Dermis microvascular lymphatic vessel endothelial cell (primary cell): Measurements from ENCODE around the gene PLIN5. TPM values are rescaled to one million over a fixed set of nuclear protein-coding genes. Genes with fewer than 3 reads are reported as not detected.

Experiments
- DNase-seq, 2 donors: peaks; one replicate each; pipeline versions ENCODE4 v3.0.0 to v3.0.0-alpha.2; 2010; ENCODE audit warnings: low read depth in 2 of 2
- total RNA-seq: library from RNA; depleted of rRNA; stranded (reverse); fragments of >200 nt; gene quantifications from 2 replicates; pipeline ENCODE4 v1.2.1, GENCODE V29; 2014

Gene PLIN5
- total RNA-seq, 1 donor from 2014 or later, result 3.5 TPM

DNA sequence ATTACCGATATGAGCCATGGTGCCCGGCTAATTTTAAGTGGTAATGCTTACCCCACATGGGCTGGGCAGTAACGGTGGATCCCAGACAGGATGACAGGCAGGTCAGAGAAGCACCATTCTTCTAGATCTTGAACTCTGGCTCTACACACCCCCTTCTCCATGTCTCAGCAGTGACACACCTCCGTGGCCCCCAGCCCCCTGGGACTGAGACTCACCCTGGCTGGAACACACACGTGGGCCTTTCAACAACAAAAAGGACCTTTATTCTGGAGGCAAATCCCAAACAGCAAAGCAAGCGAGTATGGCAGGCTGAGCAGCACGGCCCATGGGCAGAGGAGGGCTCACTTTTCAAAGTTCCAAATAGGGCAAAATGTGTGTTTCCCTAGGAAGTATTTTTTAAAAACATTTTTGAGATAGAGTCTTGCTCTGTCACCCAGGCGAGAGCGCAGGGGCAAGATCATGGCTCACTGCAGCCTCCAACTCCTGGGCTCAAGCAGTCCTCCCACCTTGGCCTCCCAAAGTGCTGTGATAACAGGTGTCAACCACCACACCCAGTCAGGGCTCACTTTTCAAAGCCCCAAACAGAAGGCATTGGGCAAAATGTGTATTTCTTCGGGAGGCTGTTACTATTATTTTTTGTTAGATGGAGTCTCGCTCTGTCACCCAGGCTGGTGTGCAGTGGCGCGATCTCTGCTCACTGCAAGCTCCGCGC is 12.6 kb downstream of the PLIN5 start:
- no peak for DNase-seq

GRCh38 chr19:4521888-4522242 is 13.2 kb downstream of the PLIN5 start:
- no peak for DNase-seq

- no peak for DNase-seq
Observed at GRCh38 chr19:4521170-4521887, 13.7 kb downstream of the PLIN5 start.

GRCh38 chr19:4519521-4520277 is 15.3 kb downstream of the PLIN5 start:
- no peak for DNase-seq

DNA sequence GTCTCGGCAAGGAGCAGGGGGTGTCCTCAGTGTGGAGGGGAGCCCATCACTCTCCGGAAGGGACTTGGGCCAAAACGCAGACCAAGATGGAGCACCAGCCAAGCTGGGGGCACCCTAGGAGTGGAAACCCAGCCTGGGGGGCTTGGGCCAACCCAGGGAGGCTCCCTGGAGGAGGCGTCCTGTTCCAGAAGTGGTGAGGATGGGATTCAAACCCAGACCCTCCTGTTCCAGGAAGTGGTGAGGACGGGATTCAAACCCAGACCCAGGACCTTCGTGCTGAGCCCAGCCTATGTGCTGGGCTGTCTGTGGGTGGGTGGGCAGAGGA is 15.9 kb downstream of the PLIN5 start:
- DNase-seq, result no peak

- peak; percentile 61 to 72 for DNase-seq
Observed at GRCh38 chr19:4518345-4519171, 16.5 kb downstream of the PLIN5 start, which contains the start of gene PLIN4. PLIN4 (minus strand) TSS chr19:4518486; CDS start chr19:4518272, 214 bp downstream.

- no peak for DNase-seq
Observed at GRCh38 chr19:4517451-4518057, 17.5 kb downstream of the PLIN5 start.

DNA sequence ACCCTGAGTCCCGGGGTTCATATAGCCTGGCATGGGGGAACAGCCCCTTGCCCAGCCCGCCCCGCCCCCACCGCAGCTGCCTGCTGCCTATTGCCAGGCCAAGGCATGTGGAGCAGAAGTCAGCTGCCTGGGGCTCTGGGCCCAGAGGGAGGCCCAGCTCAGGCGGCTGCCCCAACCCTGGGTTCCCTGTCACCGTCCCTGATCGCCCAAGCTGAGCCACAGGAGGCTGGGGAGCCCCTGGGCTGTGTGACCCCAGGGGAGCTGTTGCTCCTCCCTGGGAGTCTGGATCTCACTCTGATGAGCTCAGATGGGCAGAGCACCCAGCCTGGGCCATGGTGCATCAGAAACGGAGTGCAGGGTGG is 18.1 kb downstream of the PLIN5 start:
- DNase-seq, result no peak

DNA sequence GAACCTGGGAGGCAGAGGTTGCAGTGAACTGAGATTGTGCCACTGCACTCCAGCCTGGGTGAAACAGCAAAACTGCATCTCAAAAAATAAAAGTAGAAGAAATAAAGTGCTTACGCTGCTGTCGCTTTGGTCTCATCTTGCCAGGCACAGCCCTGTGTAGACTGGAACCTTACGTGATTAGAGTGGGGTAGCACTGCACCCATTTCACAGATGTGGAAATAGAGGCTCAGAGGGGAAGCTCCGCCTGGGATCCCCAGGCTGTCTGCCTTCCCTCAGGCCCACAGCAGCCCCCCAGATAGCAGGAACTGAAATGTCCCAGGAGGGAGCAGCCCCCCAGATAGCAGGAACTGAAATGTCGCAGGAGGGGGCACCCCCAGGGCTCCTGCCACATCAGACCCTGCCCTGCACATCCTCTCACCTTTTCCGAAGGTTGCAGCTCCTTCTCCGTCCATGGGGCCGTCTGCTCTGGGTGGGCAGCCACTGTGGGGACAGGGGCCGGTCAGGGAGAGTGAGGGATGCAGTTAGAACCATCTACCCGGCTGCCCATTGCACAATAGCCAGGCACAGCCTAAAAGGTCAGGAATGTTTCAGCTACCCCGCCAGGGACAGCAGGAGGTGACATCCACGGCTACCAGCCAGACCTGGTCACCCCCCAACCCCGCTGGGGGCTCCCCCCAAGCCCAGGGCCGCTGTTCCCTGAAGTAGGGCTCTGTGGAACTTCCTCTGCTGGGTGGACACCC is 18.7 kb downstream of the PLIN5 start:
- DNase-seq, result no peak

DNA sequence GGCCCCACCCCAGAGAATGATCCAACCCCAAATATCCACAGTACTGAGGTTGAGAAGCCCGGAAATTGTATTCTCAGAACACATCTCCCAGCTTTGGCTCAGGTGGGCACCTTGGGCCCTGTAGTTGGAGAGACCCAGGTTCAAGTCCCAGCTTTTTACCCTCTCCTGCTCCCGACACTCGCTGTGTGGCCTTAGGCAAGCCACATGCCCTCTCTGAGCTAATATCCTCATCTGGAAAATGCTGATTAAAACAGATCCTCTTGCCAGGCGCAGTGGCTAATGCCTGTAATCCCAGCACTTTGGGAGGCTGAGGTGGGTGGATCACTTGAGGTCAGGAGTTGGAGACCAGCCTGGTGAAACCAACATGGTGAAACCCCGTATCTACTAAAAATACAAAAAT is 19.3 kb downstream of the PLIN5 start:
- DNase-seq, result no peak

GRCh38 chr19:4513248-4513647 is 21.8 kb downstream of the PLIN5 start:
- no peak for DNase-seq

- no peak for DNase-seq
Observed at GRCh38 chr19:4512070-4512469, 23.0 kb downstream of the PLIN5 start.

GRCh38 chr19:4511300-4512054 is 23.5 kb downstream of the PLIN5 start:
- DNase-seq, result no peak

DNA sequence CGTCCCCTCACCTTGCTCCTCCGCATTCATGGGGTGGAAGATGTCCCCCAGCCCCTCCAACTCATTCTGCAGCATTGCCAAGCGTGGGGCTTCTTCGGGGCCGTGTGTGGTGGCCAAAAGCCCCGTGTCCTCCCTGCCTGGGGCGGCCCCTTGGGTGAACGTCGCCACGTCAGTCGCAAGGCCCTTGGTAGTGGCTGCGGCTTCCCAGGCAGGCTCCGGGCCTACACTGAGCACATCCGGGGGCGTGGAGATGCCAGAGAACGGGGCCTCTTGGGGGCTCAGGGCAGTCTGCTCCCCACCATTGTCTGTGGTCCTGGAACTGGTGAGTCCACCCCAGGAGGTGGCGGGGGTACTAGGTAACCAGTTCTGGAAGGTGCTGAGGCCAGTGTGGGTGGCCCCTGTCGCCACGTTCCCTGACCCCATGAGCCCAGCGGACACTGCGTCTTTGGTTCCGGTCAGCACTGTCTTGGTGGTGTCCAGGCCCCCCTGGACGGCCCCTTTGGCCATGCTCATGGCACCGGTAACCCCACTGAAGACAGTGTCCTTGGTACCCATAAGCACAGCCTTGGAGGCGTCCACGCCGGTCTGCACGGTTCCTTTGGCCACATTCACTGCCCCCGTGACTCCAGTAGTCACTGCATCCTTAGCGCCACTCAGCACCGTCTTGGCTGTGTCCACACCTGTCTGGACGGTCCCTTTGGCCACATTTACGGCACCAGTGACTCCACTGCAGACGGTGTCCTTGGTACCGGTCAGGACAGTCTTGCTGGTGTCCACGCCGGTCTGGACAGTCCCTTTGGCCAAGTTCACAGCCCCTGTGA is 24.4 kb downstream of the PLIN5 start:
- DNase-seq, result no peak

GRCh38 chr19:4508698-4509097 is 26.3 kb downstream of the PLIN5 start:
- peak in 1 of 2 donors; percentile 9 for DNase-seq

- no peak for DNase-seq
Observed at GRCh38 chr19:4507804-4508203, 27.2 kb downstream of the PLIN5 start.

- DNase-seq, result no peak
Observed at GRCh38 chr19:4507150-4507452, 27.9 kb downstream of the PLIN5 start.

DNA sequence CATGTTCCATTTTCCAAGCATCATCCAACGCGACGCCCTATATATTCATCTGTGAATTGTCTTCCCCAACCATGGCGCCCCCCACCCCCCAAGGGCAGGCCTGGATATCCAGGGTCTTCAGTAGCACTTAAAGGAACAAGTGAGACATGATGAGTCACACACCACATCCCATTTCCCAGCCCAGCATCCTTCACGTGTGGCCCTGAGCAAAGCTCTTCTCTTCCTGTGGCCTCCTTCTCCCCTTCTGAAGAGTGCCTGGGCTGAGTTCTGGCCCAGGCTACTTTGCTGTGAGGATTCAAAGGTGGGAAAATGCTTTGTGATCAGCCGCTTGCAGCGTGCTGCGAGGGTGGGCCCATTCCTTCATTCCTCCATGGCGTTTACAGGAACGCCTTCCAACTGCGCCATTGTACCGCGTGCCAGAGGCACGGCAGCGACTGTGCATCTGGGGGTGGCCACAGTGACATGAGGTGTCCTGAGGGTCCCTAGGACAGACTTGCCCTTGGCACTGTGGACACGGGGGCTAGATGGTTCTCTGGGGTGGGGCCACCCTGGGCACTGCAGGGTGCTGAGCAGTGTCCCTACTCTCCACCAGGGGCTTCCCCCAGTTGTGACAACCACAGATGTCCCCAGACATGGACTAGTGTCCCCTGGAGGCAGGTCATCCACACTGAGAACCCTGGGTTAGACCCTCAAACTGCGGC is 28.4 kb downstream of the PLIN5 start:
- DNase-seq, result peak in 1 of 2 donors; percentile 54
